Lower leg skin (tissue), 4 donors: ENCODE results near the gene ENTR1. TPM values are rescaled to one million over a fixed set of nuclear protein-coding genes. Genes with fewer than 3 reads are reported as not detected.

ENCODE experiments used
- DNase-seq, 2 donors: peaks; one replicate each; pipeline ENCODE4 v3.0.0-alpha.2; 2019; ENCODE audit warnings: low spot score in 2 of 2
- H3K4me3 ChIP-seq: fragments of 200-600 bp; sonication (generic); 2 replicates; pipeline ENCODE4 v1.5.1; 2017; ENCODE audit warnings: mild to moderate bottlenecking, low read depth; ENCODE audit not compliant: poor library complexity, severe bottlenecking
- POLR2A ChIP-seq, 2 donors: fragments of 450-650 bp; IDR thresholded peaks; one replicate each; pipeline ENCODE4 v1.6.1; 2016 to 2017; ENCODE audit warnings: antibody characterized with exemption in 2 of 2, mild to moderate bottlenecking in 1 of 2, moderate library complexity in 1 of 2
- whole genome bisulfite sequencing, 2 donors: methylation state at CpG; one replicate each; pipeline ENCODE4 v1.1.5; 2018; 5-methylcytosine and 5-hydroxymethylcytosine counted together
- intact Hi-C: fragments of 100-400 bp; cut with DNase I; formaldehyde crosslinking; loops from one replicate; pipeline ENCODE4 v1.15.0; 2023; ENCODE audit warnings: low total_unique reads
- total RNA-seq, 4 donors: library from RNA; depleted of rRNA; stranded (reverse); fragments of >200 nt; gene quantifications; one replicate each; pipeline ENCODE4 v1.1.0, GENCODE V29; 2016
- TF ChIP-seq, protein P1 (sequence below), 3 donors: fragments of 450-650 bp; IDR thresholded peaks; one replicate each; pipeline ENCODE4 v1.5.1; 2016; ENCODE audit warnings: antibody characterized with exemption in 3 of 3, mild to moderate bottlenecking in 3 of 3, moderate library complexity in 2 of 3

The ENTR1 gene
- total RNA-seq, 4 donors from 2014 or later, result 29.8 to 46.2 (median 36.6) TPM

DNA sequence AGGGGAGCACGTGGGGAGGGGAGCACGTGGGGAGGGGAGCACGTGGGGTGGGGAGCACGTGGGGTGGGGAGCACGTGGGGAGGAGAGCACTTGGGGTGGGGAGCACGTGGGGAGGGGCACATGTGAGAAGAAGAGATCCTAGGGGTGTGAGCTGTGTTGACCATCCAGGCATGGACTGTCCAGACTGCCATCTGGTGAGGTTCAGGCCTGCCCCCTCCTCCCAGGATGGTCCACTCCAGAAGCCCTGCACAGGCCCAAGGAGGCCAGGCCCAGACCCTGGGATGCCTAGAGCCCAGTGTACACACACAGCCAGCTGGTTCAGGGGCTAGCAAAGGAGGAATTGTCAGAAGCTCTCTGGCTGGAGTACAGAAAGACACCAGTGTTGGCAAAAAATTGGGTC is 12.8 kb downstream of the ENTR1 start:
- intact Hi-C loops, result no loop called here
- WGBS, 2 donors, result 51 to 85% methylated on average over 6 of the region's 6 CpGs
- TF ChIP-seq, protein P1, sequence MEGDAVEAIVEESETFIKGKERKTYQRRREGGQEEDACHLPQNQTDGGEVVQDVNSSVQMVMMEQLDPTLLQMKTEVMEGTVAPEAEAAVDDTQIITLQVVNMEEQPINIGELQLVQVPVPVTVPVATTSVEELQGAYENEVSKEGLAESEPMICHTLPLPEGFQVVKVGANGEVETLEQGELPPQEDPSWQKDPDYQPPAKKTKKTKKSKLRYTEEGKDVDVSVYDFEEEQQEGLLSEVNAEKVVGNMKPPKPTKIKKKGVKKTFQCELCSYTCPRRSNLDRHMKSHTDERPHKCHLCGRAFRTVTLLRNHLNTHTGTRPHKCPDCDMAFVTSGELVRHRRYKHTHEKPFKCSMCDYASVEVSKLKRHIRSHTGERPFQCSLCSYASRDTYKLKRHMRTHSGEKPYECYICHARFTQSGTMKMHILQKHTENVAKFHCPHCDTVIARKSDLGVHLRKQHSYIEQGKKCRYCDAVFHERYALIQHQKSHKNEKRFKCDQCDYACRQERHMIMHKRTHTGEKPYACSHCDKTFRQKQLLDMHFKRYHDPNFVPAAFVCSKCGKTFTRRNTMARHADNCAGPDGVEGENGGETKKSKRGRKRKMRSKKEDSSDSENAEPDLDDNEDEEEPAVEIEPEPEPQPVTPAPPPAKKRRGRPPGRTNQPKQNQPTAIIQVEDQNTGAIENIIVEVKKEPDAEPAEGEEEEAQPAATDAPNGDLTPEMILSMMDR (IDR thresholded peaks at IDR 0.05), result no peak
- no peak for TF ChIP-seq POLR2A (IDR thresholded peaks at IDR 0.05)
- DNase-seq, result no peak
- no peak overlapping the region for H3K4me3 ChIP-seq

DNA sequence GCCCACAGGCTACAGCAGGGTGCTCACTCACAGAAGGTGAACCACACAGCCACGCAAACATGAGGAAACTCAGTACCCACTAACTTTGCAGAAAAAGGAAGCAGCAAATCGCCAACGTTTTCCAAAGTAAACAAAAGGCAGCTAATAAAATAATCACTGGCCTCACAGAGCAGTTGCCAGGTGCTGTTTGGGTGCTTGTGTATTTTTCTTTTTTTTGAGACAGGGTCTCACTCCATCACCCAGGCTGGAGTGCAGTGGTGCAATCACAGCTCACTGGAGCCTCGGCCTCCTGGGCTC is 14.2 kb downstream of the ENTR1 start:
- 77 to 83% methylated on average over 4 of the region's 4 CpGs for WGBS, 2 donors
- intact Hi-C loops, result no loop called here
- no peak overlapping the region for H3K4me3 ChIP-seq
- TF ChIP-seq POLR2A (IDR thresholded peaks at IDR 0.05), result no peak
- TF ChIP-seq, protein P1 (IDR thresholded peaks at IDR 0.05), result no peak
- DNase-seq, result no peak

DNA sequence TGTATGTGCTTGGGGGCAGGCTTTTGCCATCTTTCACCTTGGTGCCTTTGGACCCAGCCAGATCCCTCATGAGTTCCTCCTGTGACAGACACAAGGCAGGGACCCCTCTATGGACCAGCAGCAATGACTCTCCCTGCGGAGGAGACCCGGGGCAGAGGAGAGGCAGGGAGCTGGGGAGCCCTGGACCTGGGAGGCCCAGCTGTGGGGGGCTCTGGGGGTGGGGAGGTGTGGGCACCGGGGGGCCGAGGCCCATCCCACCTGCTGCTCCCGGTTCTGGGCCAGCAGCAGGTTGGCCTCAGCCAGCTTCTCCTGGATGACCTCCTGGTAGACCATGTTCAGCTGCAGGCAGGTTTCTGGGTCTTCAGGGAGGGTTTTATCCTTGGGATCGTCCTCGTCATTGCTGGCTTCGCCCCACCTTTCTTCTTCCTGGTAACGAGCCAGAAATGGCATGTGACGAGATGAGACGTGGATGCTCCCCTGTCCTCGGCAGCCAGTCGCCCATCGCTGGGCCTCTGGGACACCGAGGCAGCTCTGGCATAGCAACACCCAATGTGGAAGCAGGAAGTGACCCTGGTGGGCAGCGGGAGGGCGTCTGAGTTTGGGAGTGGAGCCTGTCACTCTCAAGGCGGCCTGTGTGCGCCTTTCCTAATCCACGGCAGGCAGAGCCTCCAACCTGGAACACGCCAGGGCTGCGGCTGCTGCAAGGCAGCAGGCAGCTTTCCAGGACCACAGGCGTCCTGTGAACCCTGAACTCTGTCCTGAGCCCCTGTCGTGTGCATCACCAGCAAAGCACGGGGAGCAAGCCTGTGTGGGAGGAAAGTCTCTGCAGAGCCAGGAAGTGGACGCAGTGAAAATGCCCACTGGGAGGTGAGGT is 14.8 kb downstream of the ENTR1 start:
- WGBS, 2 donors, result 85 to 93% methylated on average over 23 to 25 of the region's 26 CpGs
- H3K4me3 ChIP-seq, result no peak overlapping the region
- TF ChIP-seq, protein P1 (IDR thresholded peaks at IDR 0.05), result no peak
- TF ChIP-seq POLR2A (IDR thresholded peaks at IDR 0.05), result no peak
- DNase-seq, result no peak
- intact Hi-C loops, result no loop called here

DNA sequence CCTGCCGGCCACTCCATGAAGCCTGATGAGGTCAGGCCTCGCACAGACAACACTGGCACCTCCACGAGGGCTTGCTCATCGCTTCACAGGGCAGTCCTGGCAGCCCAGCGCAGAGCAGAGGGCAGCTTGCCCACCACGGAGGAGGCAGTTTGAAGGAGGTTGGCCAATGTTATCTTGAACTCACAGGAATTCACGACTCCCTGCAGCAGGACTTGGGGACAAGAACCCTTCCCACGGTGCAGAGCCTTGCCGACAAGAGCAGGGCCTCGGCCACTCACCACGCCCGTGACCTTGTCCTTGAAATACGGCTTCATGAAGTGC is 15.4 kb downstream of the ENTR1 start:
- 92 to 97% methylated on average over 11 to 13 of the region's 13 CpGs for WGBS, 2 donors
- DNase-seq, result no peak
- no peak overlapping the region for H3K4me3 ChIP-seq
- intact Hi-C loops, result no loop called here
- TF ChIP-seq, protein P1 (IDR thresholded peaks at IDR 0.05), result no peak
- TF ChIP-seq POLR2A (IDR thresholded peaks at IDR 0.05), result no peak

DNA sequence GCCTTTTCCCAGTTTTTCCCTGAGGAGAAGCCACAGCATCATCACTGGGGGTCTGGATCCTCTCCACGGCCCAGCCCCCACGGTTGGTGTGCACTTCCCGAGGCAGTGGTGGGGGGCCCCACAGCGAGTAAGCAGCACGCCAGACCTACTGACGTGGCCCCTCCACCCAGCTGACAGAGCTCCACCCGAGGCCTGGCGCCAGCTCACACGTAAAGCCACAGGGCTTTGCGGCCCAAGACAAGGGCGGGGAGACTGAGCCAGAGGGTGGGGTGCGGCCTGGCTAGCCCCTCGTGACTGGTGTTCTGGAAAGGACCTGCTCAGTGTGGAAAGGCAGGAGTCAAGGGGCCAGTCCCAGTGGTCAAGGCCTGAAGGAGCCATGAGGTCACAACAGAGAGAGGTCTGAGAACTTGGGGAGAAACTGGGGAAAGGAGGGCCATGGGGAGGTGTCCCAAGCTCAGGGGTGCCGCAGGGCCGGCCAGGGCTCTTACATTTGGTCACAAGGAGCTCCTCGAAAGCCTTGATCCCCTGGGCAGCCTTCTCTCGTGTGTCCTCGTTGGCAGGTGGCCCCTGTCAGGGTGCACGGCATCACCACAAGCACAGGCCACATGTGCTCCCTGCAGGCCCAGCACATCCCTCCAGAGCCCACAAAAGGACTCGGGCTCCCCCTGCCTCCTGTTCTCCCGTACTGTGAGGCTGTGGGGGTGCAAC is 15.9 kb downstream of the ENTR1 start:
- intact Hi-C loops, result no loop called here
- H3K4me3 ChIP-seq, result no peak overlapping the region
- WGBS, 2 donors, result 90 to 91% methylated on average over 20 to 21 of the region's 21 CpGs
- no peak for TF ChIP-seq POLR2A (IDR thresholded peaks at IDR 0.05)
- TF ChIP-seq, protein P1 (IDR thresholded peaks at IDR 0.05), result no peak
- DNase-seq, result no peak
